Measurements from ENCODE around the gene VAMP5. TPM values are rescaled to one million over a fixed set of nuclear protein-coding genes. Genes with fewer than 3 reads are reported as not detected.

The VAMP5 gene
- total RNA-seq, 1 experiment from 2014 or later: 1.9 TPM

GRCh38 chr2:85577386-85578242 is 6.6 kb upstream of the VAMP5 start, which contains the start of gene VAMP8 (continued):
- TF ChIP-seq, protein P1, sequence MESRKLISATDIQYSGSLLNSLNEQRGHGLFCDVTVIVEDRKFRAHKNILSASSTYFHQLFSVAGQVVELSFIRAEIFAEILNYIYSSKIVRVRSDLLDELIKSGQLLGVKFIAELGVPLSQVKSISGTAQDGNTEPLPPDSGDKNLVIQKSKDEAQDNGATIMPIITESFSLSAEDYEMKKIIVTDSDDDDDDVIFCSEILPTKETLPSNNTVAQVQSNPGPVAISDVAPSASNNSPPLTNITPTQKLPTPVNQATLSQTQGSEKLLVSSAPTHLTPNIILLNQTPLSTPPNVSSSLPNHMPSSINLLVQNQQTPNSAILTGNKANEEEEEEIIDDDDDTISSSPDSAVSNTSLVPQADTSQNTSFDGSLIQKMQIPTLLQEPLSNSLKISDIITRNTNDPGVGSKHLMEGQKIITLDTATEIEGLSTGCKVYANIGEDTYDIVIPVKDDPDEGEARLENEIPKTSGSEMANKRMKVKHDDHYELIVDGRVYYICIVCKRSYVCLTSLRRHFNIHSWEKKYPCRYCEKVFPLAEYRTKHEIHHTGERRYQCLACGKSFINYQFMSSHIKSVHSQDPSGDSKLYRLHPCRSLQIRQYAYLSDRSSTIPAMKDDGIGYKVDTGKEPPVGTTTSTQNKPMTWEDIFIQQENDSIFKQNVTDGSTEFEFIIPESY (IDR thresholded peaks at IDR 0.05; ENCODE audit: extremely low read depth, insufficient replicate concordance, low read length): no peak
- TF ChIP-seq CBX3 (IDR thresholded peaks at IDR 0.05; ENCODE audit: low read depth) (no peak), EGR1 (IDR thresholded peaks at IDR 0.05; ENCODE audit: low read depth) (no peak)

DNA sequence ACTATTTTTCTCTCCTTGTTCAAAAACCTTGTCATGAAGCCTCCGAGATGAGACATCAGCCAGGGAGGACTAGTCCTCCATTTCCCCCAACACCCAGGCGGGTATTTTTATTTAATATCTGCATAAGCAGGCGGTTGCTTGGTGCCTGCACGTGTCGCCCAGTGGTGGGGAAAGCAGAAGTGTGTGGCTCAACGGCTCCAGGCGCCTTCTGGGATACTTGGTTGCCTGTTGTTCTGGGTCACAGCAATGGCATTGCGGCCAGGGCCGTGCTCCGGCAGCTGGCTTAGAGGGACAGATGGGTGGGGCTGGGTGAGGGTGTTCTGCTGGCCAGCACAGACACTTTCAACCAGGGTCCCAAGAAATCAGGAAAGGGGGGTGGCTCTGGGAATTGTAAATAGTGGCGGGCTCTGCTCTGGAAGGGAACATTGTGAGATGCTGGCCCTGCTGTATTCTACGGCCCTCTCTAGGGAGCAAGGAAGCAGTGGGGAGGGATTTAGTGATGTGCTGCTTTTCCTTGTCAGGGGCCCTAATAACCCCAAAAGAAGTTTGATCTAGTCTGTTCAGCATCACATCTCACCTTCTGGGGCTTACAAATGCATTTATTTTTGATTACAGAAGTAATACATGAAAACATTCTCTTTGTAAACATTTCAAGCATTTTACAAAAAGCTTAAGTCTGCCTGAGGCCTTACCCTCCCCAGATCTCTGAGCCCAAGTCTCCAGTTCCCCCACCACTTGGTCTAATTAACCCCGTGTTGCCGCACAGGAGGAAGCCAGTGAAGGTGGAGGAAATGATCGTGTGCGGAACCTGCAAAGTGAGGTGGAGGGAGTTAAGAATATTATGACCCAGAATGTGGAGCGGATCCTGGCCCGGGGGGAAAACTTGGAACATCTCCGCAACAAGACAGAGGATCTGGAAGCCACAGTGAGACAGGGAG is 5.7 kb upstream of the VAMP5 start:
- peak overlapping the region; percentile 67 to 86 for H3K4me3 ChIP-seq (replicated peaks in 1 of 2; ENCODE audit: low read depth in 1 of 2, low read length in 2 of 2)
- H3K4me2 ChIP-seq (ENCODE audit: low read length): peak overlapping the region; percentile 81
- ChIA-PET POLR2A (interaction anchor here (0.7 to 2.1 kb wide), 4 partner anchors 9 to 632 kb away, joined by 3 to 9 read pairs (median 3); partner anchors contain the start of gene MAT2A), RAD21 (ENCODE audit: low non-redundant PET in 1 of 2, low total read pairs in 2 of 2, uncharacterized antibody in 2 of 2, unreplicated experiment in 2 of 2) (no interaction called here), CTCF (interaction anchor here (1.4 kb wide), 1 partner anchor 26 kb away, joined by 7 read pairs; no protein-coding TSS in a partner anchor)
- peaks cover 18 to 26% of the 10 kb centered on the region in 2 experiments for H3K4me1 ChIP-seq (ENCODE audit: control insufficient read depth in 1 of 2, insufficient read depth in 2 of 2, low read length in 2 of 2)
- H3K36me3 ChIP-seq (ENCODE audit: control insufficient read depth in 1 of 2, insufficient read depth in 2 of 2, low read length in 2 of 2): peaks cover 0 to 4% of the 10 kb centered on the region in 2 experiments; a peak in 2 of 4 replicates
- DNase-seq (ENCODE audit: low read depth, low spot score) (no peak), ATAC-seq (no peak)
- H3K9me3 ChIP-seq (ENCODE audit: control insufficient read depth in 1 of 2, insufficient read depth in 1 of 2, low read depth in 1 of 2, low read length in 2 of 2): no peaks in the 10 kb centered on the region
- peak overlapping the region; percentile 43 for H3K27ac ChIP-seq (ENCODE audit: low read depth, low read length)
- H2AFZ ChIP-seq (ENCODE audit: low read depth, low read length, poor library complexity, severe bottlenecking): no peak overlapping the region
- H3K79me2 ChIP-seq (ENCODE audit: insufficient read depth, low read length): no peaks in the 10 kb centered on the region
- intact Hi-C loops (cut with micrococcal nuclease): no loop called here
- no peaks in the 10 kb centered on the region for H3K27me3 ChIP-seq (ENCODE audit: insufficient read depth, low read length)
- no TSS peak for BruUV-seq (replicated peaks)
- H3K9me2 ChIP-seq (ENCODE audit: insufficient read depth): no peaks in the 10 kb centered on the region
- no peaks in the 10 kb centered on the region for H4K20me1 ChIP-seq (ENCODE audit: insufficient read depth)
- peak overlapping the region; percentile 65 for H3K9ac ChIP-seq (ENCODE audit: low read length)
- TF ChIP-seq CBX3 (IDR thresholded peaks at IDR 0.05; ENCODE audit: low read depth): no peak
- TF ChIP-seq EGR1 (IDR thresholded peaks at IDR 0.05; ENCODE audit: low read depth): no peak
- TF ChIP-seq SP1 (IDR thresholded peaks at IDR 0.05; ENCODE audit: low read depth): no peak
- TF ChIP-seq, protein P2, sequence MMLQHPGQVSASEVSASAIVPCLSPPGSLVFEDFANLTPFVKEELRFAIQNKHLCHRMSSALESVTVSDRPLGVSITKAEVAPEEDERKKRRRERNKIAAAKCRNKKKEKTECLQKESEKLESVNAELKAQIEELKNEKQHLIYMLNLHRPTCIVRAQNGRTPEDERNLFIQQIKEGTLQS (IDR thresholded peaks at IDR 0.05): no peak
- TF ChIP-seq MAX (IDR thresholded peaks at IDR 0.05): no peak
- TF ChIP-seq SIN3A (IDR thresholded peaks at IDR 0.05; ENCODE audit: low read depth): no peak
- TF ChIP-seq POLR2AphosphoS5 (IDR thresholded peaks at IDR 0.05; ENCODE audit: low read depth, low read length): no peak
- TF ChIP-seq CTCF (IDR thresholded peaks at IDR 0.05 in 2 of 3, conservative IDR thresholded peaks at IDR 0.05 in 1 of 3; ENCODE audit: borderline replicate concordance in 1 of 3, insufficient read depth in 1 of 3, low read depth in 2 of 3, low read length in 2 of 3): no peak
- TF ChIP-seq YY1 (IDR thresholded peaks at IDR 0.05; ENCODE audit: extremely low read depth, insufficient replicate concordance, low read depth, low read length): no peak
- TF ChIP-seq ZNF274 (IDR thresholded peaks at IDR 0.05; ENCODE audit: low read depth, low read length): no peak
- no peak for TF ChIP-seq EZH2 (IDR thresholded peaks at IDR 0.05)
- TF ChIP-seq TCF7L2 (IDR thresholded peaks at IDR 0.05; ENCODE audit: borderline replicate concordance, extremely low read depth, insufficient read depth, insufficient read length): no peak

Data from HCT116 (cell line).